Stimulated activated CD4-positive, alpha-beta T cell treated with anti-CD3 and anti-CD28 coated beads, Interleukin-4, amount 100 ng/mL, for 24 hours (primary cell): ENCODE results near the gene RBKS.
"Not testable (repeated sequence)": the region's sequence is repeated elsewhere in the genome, so short reads cannot be mapped to it uniquely, and the experiment has no call there.

Experiments
- DNase-seq: peaks from one replicate; pipeline ENCODE4 v3.0.0-alpha.2; 2020

The RBKS gene

DNA sequence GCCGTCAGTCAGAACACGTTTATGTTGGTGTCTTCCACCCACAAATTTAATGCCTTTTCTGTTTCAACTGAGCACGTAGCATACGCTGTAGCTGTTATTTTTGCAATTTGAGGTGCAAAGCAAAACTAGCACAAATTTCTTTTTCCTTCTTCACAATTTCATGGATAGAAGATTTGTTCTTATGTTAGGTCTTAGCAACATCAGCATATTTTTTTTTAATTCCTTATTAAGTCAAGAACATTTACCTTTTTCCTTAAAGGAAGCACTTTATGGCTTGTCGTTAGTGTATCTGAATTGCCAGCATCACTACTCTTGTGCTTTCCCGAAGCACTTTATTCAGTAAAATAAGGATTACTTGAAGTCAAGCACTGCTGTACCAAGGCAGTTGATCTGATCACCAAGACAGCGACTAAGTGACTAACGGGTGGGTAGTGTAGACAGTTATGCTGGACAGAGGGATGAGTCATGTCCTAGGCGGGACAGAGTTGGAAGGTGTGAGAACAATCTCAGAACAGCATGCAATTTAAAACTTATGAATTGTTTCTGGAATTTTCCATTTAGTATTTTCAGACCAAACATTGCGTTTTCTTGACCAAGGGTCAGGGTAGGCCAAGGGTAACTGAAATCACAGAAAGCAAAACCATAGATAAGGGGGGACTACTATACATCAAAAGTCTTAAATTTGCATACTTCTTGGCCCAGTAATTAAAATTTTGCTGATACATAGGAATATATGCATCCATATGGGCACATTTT, 13.6 kb upstream of the RBKS start:
- DNase-seq, result no peak

DNA sequence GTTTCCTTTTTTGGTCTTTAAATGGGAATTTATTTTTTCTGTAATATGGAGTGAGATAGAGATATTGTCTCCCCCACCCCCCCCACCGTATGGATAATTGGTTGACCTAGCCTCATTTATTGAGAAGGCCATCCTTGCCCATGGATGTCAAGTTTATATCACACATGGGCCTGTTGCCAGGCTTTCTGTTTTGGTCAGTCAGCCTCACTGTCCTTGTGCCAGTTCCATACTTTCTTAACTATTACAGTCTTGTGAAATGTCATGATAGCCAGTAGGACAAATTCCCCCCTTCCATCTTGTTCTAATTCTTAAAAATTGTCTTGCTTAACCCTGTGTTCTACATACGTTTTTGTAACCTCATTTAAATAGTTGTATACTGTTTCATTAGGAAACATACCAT, 12.8 kb upstream of the RBKS start:
- DNase-seq, result no peak

DNA sequence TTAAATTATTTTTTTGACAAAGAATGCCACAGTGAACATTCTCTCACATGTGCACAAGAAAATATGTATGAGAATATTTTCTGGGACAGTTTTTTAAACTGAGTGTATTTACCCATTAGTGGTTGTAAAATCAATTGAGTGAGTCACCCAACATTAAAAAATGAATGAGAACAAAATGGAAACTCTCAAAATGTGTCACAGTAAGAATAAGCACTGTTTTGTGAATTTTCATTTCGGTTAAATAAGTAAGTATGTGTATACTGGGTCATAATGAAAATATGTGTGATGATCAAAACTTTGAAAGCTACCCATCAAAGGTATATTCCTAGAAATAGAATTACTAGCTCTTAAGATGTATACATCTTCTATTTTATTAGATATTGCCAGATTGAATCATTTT, 11.9 kb upstream of the RBKS start:
- DNase-seq, result no peak

DNA sequence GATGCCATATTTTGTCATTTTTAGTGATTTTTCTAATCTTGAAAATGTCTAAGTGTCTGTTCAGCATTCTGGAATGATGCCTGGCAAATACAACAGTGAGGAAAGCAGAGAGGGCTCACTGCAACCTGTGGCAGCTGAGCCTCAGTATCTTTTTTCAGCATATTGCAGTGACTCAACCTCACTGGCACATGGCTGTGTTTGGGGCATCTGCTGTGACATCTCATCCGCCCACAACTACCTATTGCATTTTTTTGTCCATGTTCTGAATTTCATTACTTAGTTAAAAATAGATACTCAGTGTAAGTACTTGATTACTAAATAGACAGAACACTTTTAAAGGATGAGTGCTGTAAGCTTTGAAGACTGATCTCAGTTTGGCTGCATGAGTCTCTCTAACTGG, 11.0 kb upstream of the RBKS start:
- DNase-seq, result peak; percentile 47

DNA sequence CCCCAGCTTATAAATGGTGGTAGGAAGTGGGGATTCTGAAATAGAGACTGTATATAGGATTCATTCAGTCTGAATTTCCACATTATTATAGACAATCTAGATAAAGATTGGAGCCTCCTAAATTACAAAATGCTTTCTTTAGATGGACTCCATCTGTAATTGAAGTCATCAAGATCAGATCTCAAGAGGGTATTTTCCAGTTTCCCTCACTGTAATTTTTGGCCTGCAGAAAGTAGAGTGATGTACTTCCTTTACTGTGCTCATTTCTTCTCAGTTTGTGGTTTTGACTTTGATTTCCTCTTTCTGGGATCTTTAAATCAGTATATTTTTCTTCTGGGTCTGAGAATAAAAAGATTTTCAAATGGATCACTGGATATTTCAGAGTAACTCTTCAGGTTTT, 7.5 kb upstream of the RBKS start:
- DNase-seq, result no peak

DNA sequence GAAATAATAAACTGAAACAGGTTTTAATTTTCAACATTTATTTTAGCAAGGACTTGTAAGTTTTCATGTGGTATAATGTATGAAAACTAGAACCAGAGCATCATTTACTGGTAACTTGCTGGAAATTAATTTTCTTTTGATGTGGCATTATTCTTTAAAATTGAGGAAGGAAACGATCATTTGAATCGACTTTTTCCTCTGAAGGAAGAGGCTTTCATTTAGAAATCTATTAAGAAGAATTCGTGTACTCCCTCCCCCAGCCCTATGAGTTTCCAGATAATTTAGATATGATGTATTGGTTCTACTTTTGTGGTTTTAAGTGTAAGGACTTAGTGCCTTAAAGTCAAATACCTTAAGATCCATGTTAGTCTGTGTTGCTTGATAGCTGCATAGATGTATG, 2.8 kb upstream of the RBKS start:
- DNase-seq, result peak; percentile 8

DNA sequence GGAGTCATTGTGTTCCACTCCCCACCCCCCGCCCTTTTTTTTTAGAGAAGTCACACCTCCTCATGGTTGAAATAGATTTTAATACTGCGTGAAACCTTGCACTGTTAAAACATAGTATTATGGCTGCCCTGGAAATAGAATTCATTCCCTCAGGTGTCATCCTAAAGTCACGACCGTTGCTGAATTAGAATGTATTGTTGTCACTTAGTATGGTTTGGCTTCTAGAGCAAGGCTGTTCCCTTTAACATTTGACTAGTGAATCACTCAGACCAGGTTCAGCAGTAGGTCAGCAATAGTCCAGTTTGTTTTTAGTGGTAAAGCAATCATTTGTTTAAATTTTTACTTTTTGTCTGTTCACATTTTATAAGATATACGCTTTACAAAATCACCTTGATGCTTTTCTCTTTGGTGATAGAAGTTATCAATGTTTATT, 1.5 kb upstream of the RBKS start:
- no peak for DNase-seq

DNA sequence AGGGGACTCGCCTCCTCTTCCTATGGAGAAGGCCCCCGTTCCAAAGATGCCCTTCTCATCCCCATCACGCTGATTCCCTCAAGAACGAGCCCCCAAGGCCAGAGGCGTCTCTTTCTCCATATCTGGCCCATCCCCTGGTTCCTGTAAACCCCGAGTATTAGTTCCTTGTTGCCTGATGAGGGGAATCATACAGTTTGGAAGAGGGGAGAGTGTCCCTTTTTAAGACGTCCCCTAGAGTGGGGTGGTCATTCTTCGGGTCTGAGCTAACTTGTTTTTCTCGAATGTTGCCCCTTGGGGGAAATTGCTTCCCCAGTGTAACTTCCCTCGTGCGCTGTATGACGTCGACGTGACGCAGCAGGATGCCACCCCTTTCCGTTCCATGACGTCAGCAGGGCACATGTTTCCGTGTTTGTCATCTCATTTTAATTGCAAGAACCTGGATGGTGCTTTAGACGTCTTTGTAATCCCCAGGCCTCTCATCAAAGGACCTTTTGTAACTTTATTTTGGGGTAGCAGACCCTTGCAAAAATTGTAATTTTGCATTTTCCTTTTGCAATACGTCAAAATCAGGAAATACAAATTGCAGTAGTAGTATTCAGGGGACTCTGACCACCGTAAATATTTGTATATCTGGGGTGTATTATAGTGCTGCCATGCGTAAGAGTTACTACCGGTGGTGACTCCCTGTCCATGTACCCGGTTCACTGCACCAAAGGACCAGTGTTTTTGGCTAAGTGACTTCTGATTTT, 911 bp upstream of the RBKS start:
- peak; percentile 86 for DNase-seq

DNA sequence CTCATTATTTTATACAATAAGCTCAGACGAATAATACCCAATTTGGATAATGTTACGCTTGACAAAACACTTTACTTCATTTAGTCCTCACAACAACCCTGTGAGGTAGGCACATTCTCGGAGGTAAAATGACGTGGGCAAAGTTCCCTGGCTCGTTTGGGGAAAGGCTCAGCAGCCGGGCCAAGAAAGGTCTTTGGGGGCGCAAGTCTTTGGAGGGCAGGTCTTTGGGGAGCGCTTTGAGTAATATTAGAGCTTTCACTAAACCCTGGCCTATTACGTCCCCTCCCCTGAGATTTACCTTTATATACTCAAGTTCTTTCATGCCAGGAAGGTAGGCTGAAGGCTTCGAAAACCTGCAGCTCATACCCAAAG, 427 bp downstream of the RBKS start:
- DNase-seq, result peak; percentile 6

DNA sequence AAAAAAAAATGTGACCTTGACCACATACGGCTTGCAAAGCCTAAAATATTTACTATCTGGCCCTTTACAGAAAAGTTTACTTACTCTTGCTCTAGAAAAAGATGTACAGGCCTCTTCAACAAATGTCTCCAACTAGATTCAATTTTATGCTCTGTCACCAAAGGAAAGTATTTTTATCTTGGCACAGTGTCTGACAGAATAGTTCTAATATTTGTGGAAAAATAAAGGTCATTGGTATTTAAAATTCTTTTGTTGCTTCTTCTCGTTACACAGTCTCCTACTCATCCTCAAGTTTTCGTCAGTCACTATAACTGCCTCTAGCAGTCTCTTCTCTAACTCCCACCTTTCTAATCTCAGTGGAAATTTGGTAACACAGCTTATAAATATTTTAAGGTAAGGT, 1.4 kb downstream of the RBKS start:
- no peak for DNase-seq

DNA sequence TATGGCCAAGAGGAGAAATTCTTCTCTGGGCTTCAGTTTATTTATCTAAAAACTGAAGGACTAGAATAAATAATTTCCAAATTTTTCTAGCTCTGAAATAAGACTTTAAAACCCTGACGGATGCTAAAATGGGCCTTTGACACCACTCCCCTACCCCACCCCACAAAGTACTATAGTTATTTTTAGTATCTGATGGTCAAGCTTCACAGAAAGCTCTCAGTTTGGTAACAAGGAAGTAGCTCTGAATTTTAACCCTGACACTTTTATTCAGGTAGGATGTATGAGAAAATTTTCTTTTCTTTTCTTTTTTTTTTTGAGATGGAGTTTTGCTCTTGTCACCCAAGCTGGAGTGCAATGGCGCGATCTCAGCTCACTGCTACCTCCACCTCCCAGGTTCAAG, 2.4 kb downstream of the RBKS start:
- no peak for DNase-seq

DNA sequence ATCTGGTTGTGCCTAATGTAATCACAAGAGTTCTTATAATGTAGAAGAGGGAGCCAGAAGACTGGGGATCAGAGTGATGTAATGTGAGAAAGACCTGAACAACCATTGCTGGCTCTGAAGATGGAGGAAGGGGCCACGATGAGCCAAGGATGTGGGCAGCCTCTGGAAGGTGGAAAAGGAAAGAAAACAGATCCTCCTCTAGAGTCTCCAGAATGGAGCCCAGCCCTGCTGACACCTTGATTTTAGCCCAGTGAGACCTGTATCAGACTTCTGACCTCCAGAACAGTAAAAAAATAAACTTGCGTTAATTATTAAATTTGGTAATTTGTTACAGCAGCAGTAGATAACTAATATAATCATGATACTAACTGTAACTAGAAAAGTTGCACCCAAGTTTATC, 3.1 kb downstream of the RBKS start:
- no peak for DNase-seq

DNA sequence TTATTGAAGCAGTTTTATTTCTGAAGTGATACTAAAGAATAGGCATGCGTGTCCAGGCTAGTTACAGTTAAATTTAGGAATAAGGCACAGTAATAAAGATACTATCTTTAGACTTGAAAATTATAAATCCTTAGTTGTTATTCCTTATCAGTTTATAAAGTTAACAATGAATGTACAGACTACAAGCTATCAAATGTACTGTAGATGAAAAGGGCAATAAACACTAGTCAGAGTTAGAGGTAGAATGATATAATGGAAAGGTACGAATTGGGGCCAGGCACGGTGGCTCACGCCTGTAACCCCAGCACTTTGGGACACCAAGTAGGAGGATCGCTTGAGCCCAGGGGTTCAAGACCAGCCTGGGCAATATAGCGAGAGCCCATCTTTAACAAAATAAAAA, 3.9 kb downstream of the RBKS start:
- DNase-seq, result no peak

DNA sequence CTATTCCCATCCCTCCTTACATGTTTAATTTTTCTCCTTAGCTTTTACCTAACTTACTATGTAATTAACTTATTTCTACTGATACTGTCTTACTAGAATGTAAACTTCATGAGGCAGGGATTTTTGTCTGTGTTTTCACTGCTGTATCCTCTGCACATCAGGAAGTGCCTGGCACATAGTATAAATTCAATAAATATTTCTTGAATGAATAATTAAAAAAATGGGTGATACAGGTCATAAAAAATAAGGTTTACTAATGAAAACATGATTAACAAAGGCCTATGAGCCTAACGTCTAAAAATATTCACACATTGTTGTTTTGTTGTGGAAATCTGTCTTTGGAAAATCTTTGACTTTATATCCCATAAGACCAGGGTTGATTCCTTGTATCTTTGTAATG, 4.5 kb downstream of the RBKS start:
- no peak for DNase-seq

DNA sequence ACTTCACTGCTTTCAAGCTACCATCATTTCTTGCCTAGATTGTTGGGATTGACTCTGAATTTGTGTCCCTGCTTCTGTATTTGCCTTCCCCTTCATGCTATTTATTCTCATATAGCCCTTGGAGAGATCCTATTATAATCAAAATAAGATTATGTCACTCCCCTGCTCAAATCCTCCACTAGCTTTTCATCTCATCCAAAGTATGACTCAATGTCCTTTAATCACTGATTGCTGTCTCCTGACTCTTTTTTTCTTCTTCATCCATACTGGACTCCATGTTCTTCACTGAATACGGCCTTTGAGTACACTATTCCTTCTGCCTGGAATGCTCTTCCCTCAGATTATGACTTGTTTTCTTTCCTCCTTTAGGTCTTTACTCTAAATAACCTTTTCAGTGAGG, 5.0 kb downstream of the RBKS start:
- DNase-seq, result no peak

DNA sequence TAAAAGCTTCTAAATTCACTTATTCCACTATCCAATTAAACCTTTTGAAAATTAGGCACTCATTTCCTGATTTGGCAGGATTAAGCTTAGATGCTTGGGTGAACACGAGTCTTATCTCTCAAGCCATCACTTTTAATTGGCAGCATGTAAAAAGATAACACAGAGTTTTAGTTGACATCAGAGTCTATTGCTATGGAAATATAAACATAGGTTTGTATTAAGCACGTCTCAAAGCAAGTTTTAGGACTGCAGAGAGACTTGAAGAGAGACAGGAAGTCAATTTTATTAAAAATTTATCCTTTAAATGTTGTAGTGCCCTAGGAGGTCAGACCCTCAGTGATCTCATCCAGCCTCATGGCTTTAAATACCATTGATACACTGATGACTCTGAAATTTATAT, 5.6 kb downstream of the RBKS start:
- no peak for DNase-seq

DNA sequence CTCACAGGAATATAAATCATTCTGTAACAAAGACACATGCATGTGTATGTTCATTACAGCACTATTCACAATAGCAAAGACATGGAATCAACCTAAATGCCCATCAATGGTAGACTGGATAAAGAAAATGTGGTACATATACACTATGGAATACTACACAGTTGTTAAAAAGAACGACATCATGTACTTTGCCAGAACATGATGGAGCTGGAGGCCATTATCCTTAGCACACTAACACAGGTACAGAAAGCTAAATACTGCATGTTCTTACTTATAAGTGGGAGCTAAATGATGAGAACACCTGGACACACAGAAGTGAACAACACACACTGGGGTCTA, 7.6 kb downstream of the RBKS start:
- DNase-seq, result not testable (repeated sequence)

DNA sequence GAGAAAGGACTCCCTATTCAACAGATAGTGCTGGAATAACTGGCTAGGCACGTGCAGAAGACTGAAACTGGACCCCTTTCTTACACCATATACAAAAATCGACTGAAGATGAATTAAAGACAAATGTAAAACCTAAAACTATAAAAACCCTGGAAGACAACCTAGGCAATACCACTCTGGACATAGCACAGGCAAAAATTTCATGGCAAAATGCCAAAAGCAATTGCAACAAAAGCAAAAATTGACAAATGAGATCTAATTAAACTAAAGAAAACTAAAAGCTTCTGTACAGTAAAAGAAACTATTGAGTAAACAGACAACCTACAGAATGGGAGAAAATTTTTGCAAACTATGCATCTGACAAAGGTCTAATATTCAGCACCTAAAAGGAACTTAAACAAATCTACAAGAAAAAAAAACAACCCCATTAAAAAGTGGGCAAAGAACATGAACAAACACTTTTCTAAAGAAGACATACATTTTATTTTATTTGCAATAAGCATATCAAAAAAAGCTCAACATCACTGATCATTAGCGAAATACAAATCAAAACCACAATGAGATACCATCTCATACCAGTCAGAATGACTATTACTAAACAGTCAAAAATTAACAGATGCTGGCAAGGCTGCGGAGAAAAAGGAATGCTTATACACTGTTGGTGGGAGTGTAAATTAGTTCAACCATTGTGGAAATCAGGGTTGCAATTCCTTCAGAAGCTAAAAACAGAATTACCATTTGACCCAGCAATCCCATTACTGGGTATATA, 8.2 kb downstream of the RBKS start:
- DNase-seq, result not testable (repeated sequence)

DNA sequence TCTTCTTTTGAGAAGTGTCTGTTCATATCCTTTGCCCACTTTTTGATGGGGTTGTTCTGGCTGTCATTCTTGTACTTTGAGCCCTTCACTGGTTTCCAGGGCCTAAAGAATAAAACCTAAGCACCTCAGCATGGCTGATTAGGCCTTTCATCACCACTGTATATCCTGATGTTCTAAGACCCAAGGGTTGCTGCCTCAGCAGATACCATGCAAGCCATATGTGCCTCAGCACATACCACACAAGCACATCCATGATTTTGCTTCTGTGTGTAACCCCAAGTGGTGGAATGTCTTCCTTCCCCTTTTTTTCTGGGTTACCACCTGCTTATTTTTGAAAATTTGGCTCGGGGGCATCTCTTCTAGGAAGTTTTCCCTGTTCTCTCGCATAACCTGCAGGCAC, 11.4 kb downstream of the RBKS start:
- DNase-seq, result no peak

DNA sequence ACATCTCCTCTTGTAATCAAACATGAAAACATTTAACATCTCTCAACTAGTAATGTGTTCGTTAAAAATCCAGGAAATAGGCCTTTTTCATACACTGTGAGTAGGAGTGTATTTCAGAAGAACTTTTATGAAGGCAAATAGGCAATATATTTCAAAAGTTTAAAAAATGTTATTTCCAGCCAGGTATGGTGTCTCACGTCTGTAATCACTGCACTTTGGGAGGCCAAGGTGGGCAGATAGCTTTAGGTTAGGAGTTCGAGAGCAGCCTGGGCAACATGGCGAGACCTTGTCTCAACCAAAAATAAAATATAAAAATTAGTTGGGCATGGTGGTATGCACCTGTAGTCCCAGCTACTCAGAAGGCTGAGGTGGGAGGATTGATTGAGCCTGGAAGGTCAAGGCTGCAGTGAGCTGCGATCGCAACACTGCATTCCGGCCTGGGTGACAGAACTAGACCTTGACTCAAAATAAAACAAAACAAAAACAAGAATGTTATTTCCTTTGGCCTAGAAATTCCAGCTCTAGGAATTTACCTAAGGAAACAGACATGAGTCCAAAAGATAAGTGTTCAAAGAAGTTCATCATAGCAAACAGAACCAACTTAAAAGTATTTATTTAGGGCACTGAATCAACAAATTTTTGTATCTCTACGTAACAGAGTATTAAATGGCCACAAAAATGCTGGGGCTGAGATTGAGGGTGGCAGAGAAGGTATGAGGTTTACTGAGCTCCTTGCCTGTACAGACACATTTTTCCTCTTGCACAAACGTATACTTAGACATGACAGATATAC, 14.9 kb downstream of the RBKS start:
- no peak for DNase-seq

DNA sequence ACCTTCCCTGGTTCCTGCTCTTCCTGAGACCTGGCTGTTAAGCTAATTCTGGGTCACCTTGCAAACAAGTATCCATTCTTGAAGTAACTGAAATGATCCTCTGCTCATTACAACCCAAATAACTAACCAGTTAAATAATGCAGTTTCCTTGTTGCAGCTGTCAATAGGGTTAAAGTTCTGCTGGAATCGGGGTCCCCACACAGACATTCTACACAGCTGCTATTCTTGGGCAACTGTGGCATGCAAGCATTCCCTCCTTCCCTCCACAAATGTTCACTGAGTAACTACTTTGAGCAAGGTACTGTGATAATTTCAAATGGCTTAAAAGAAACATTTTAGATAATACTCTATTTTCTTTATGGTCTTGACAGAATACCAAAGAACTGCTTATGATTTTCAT, 17.1 kb downstream of the RBKS start:
- DNase-seq, result no peak

DNA sequence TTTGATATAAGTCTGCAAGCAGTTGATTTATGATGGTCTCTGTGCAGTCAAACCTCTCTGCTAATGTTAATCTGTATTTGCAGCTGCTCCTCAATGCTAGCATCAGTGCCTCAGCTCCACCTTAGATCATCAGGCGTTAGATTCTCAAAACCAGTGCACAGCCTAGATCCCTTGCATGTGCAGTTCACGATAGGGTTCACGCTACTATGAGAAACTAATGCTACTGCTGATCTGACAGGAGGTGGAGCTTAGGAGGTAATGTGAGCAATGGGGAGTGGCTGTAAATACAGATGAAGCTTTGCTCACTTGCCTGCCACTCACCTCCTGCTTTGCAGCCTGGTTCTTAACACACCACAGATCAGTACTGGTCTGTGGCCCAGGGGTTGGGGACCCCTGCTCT, 18.4 kb downstream of the RBKS start:
- DNase-seq, result no peak

DNA sequence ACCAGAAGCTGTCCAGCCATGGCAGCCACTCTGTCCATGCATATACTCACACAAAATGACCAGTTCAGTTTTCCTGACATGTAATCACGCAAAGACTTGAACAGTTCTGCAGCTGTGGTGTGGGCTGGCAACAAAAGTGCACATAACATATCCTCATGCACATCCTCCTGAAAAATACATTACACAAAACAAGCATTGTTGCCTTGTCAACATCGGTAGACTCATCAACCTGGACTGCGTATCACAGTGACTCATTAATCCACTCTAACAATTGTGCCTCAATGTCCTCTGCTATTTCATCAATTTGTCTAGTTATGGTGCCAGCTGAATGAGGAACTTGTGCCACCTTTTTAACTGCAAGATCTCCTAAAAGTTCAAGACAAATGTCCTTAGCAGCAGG, 19.5 kb downstream of the RBKS start:
- no peak for DNase-seq
